ENCODE data around the gene DDO.

Gene DDO

GRCh38 chr6:110419028-110419739, 3.8 kb upstream of the DDO start:
- no peak for DNase-seq

DNA sequence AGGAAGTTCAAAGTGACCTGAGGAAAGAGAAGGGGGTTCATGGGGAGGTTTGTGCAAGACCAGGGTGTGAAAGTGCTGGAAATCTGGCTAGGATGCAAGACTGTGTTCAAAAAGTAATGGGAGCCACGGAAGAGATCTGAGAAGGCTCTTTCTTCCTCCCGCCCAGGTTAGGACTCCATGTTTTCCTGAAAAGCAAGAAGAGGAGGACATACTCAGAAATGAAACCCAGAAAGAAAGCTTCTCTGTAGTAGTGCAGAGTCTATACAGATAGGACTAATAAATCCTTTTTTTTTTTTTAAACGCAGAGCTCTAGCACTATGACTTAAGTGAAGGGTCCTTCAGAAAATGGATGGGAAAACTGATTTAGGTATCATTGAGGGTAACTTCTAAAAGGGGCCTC, 3.2 kb upstream of the DDO start:
- no peak for DNase-seq

DNA sequence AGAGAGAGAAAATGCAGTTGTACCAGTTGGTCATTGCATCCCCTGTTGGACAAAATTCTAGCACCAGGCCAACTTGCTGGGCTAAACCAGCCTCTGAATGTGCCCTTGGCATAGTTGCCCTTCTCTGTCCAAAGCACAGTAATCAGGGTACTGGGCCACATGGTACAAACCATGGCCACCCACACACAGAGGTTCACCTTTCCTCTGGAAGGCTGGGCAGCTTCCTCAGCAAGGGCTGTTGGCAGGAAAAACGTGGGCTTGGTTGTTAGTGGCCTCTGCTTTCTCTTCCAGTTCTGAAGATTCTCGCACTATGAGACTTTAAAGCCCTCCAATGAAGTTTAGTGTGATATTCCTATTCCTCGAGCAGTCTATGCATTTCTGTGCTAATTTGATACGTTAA, 706 bp downstream of the DDO start:
- DNase-seq, result no peak

DNA sequence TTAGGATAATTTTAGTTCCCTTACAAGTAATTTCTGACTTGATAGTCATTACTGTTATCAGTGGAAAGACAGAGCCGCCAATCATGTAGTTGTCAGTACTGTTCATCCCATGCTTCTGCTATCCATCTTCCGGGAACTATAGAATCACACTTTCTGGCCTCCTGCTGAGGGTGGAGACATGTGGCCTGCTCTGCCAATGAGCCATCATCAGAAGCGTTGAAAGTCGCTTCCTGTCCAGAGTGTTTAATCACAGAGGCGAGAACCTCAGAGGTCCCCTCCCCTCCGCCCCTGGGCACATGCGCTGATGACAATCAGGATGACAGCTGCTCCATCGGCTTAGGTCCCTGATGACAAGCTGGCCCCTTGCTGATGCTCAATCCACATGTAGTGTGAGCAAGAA, 3.0 kb downstream of the DDO start:
- DNase-seq, result no peak

- no peak for DNase-seq
These were observed 4.9 kb downstream of the DDO start for GRCh38 chr6:110410511-110410910.

DNA sequence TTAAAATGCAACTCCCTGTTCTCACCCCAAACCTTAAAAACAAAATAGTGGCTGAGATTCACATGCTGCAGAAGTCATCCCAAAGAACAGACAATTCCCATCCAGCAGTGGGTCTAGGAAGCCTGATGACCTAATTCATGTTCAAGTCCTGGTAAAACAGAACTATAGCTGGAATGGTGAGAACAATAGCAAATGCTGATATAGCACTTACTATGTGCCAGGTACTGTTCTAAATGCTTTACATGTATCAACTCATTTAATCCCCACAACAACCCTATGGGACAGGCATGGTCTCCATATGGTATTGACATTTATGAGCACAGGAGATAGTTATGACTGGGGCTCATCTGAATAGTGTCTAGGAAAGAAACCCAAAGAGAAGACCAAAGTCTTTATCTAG, 5.6 kb downstream of the DDO start:
- DNase-seq, result no peak

DNA sequence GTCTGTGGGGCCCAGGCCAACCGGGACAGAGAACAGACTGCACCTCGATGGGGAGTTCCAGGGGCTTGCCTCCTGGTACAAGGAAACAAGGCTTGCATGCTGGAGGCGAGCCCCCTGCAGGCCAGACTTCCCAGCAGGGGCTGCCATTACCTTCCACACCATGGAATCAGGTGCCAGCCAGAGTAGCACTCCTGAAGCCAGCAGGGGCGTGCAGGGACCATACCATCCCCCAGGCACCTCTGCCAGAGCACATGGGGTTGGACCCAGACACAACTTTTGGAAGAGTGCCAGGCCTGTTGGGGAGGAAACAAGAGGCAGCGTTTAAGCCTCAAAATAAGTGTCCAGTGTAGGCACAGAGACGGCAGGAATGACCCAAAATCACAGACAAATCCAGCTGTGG, 6.5 kb downstream of the DDO start:
- no peak for DNase-seq

DNA sequence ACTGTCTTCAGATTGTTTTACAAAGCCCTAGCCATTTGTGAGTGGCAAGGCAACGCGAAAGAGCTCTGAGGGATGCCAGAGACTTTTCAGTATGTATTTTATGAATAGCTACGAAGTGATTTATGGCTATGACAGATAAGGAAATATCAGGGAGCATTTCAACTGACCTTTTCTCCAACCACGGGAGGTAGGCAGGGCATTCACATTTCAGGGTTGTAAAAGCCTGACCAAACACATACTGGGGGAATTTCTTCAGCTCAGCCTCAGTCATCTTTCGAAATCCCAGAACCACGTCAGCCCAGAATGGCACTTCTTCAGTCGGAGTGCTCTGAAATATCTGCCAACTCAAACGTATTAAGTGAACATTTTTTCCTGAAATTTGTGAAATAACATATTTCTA, 10.8 kb downstream of the DDO start:
- no peak for DNase-seq

- DNase-seq, result no peak
These were observed 13.7 kb downstream of the DDO start for GRCh38 chr6:110401585-110402176.

DNA sequence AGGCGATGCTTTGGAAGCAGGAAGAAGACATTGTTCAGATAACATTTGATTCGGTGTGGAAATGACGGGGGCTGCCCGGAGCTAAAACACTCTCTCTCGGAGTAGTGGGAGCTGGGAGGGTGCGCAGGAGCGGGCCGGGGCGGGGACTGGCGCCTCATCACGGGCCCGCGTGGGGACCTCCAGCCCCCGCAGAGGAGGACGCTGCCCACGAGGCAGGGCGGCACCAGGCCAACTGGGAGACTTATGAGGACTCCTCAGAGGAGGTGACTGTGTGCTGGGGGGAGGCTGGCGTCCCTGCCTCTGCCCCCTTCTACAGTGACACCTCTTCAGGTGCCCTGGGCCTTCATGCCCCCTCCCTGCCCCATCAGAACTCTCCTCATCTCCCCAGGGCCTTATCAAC, 15.2 kb downstream of the DDO start:
- DNase-seq, result no peak

DNA sequence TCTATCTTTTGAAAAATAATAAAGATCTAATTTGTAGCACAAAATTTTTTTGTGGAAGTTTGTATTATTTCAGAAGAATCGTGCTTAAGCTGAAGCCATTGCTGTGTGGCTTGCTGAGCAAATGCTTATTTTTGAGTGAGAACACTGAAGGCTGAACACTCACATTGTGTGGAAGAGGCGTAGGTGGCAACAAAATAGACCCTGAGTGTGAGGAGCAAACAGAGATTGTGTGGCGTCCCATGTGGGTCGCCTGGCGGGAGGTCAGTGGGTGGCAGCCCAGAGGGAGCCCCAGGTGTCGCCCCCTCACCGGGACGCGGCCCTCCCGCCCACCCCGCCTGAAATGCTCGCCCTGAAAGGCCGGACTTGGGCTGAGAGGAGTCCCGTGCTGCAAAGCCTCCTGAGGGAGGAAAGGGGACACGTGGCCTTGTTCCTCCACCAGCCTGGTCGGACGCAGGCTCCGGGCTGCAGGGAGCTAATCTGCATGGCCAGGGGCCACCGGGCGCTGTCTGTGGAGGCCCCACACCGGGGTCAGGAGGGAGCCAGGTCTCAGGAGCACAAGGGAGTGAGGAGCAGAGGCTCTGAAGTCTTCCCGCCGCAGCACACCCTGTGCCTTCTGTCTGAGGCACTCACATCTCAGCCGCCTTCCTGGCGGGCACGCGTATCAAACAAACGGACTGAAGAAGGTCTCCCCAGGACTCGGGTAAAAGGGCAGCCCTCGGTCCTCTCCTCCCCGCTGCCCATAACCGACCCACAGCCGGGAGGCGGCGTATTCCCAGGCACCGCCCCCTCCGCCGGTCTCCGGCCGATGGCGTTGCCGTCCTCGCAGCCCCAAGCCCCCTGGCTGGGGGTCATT, 15.9 kb downstream of the DDO start:
- DNase-seq, result no peak

- DNase-seq, result no peak
These were observed 16.6 kb downstream of the DDO start for GRCh38 chr6:110398778-110399177.

- no peak for DNase-seq
These were observed 20.2 kb downstream of the DDO start for GRCh38 chr6:110395221-110395620.

- no peak for DNase-seq
These were observed 21.0 kb downstream of the DDO start for GRCh38 chr6:110394409-110394808.

- DNase-seq, result no peak
These were observed 22.6 kb downstream of the DDO start for GRCh38 chr6:110392727-110393126.

GRCh38 chr6:110390404-110390803, 25.0 kb downstream of the DDO start:
- DNase-seq, result no peak

DNA sequence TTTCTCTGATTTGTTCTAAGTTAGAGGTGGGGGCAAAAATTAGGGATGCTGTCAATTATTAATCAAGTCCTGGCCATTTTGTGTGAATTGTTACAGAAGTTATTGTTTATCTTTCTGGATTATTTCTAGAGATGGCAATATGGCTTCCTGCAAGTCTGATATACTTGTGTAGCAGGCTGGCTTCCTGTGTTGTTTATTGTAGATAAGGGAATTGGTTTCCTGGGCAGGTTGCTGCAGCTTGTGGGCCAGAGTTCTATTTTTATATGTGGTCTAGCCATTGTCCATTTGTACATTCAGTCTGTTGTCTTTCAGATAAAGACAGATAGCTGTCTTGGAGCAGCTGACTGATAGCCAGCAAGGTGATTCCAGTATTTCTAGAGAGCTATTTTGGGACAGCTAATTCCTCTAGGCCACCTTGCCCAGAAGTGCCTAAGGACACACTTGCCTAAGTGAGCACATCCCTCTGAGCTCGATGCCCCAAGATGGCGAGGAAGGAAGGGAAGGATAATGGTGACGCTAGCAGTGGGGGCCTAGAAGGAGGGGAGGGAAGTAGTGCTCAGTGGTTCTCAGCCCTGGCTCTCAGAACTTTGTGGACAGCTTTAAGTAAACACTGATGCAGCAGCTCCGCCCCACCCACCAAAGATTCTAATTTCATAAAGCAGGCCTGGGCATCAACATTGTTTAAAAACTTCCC, 25.5 kb downstream of the DDO start:
- no peak for DNase-seq

DNA sequence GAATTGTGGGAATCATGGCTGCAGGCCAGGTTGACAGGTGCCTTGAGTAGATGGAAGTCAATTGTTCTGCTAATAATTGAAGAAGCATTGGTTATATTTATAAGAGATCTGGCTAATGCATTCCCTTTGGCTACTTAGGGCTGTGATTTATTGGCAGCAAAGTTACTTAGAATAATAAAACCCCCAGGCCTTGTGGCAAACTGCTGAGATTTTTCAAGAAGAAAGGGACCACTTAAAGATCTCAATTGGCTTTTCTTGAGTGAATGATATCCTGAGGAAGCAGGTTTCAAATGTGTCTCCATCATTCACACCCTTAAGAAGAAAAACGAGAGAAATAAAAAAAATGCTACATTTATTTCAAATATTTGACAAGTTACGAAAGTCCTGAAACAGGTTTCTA, 27.4 kb downstream of the DDO start:
- DNase-seq, result no peak

DNA sequence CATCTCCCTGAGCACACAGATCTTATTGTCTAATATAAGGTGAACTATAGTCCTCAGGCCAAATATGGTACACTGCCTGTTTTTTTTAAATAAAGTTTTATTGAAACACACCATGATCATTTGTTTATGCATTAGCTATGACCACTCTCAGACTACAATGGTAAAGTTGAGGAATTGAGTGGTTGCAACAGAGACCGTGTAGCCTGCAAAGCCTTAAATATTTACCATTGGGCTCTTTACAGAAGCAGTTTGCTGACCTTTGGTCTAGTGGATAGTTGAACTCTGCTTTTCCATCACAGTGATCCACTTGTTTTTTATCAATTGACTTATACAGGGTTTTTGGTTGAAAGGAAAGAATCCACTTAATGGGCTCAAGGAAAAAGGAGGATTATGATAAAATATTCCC, 29.9 kb downstream of the DDO start:
- no peak for DNase-seq

DNA sequence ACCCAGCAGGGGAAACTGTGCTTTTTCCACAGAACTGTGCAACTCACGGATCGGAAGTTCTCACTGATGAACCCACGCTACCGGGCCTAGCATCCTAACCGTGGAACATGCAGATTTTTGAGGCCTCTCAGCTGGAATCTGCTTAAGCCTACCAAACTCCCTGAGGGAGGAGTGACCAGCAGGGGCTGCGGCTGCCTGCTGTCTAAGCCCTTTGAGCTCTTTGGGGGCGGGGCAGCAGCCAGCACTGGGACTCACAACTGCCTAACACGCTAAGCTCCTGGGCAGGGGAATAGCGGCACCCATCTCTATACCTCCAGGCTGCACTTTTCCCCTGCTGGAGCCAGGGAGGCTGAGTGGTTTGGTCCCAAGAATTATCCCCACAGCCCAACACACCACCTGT, 36.8 kb downstream of the DDO start:
- DNase-seq, result no peak

DNA sequence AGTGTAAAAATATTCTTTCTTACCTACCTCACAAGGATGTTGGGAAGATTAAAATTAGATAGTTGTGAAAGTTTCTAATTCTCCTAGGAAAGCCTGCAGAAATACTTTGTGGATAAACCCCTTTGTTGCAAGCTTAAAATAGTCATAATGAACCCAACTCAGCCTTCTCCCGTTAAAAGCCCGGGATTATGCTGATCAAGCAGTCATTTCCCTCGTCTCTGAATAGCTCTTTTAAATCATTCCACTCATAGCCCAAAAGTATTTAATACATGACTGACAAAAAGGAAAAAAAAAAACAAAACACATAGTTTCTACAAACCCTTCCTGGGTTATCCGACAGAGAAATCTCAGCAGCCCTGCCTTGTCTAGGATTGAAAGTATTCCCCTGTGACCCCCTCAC, 46.3 kb downstream of the DDO start:
- DNase-seq, result no peak

DNA sequence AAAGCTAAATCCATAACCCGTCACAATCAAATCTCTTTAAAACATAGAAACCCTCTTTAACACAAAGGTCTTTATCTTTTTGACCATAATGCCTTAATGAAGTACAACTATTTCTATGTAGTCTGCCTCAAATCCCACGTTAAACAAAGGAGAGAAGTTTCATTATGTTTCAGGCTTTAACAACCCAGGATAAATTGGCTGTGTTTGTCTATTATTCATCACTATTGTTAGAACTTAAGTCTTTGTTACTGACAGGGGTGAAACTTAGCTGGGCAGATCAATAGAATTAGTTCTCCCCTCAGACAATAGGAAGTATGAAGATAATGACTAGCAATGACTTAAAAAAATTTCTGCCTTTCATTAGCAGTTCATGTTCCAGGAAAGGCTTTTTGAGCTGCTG, 47.1 kb downstream of the DDO start:
- DNase-seq, result no peak

GRCh38 chr6:110367825-110368224, 47.5 kb downstream of the DDO start:
- DNase-seq, result no peak

DNA sequence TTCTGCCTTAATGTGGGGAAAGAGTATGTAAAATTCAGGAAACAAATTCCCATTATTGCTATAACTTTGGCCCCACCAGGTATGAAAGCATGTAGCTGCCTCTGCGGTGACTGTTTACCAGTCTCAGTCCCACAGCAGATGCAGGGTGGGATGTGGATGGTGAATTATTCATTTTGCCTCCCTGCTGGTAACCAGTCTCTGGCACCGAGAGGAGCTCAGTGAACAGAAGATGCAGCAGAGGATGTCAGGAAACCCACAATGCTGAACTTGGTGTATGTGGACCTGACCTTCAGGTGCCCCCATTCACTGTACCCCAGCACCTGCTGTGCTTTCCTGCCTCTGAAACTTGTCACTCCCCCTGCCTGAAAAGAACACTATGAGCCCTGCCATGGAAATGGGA, 48.4 kb downstream of the DDO start:
- DNase-seq, result no peak

Data from NCI-H748 treated with DMSO at 0.1 percent for 48 hours (cell line).